Smooth muscle cell (in vitro differentiated cells): ENCODE measurements around the gene MXRA7. TPM values are rescaled to one million over a fixed set of nuclear protein-coding genes. Genes with fewer than 3 reads are reported as not detected.

Experiments used
- DNase-seq: peaks from one replicate; lab custom pipeline; 2025; ENCODE audit not compliant: unreplicated experiment; lab: John Stamatoyannopoulos, UW
- H2AFZ ChIP-seq: fragments of 200-600 bp; sonication (generic); 2 replicates; pipeline ENCODE4 v1.6.0; 2016; ENCODE audit warnings: antibody characterized with exemption, low read depth, mild to moderate bottlenecking
- H3F3A ChIP-seq: fragments of 200-600 bp; sonication (generic); 2 replicates; pipeline ENCODE4 v1.6.0; 2017; ENCODE audit warnings: antibody characterized with exemption, low read depth
- H3K27ac ChIP-seq: fragments of 200-600 bp; sonication (generic); 2 replicates; pipeline ENCODE4 v1.5.1; 2016; ENCODE audit warnings: low read depth, mild to moderate bottlenecking
- H3K27me3 ChIP-seq: fragments of 200-600 bp; sonication (generic); 2 replicates; pipeline ENCODE4 v1.6.1; 2016; ENCODE audit warnings: low read depth, mild to moderate bottlenecking
- H3K36me3 ChIP-seq: fragments of 200-600 bp; sonication (generic); 2 replicates; pipeline ENCODE4 v1.5.1; 2016; ENCODE audit warnings: low read depth
- H3K4me1 ChIP-seq: fragments of 200-600 bp; sonication (generic); 2 replicates; pipeline ENCODE4 v1.5.1; 2016; ENCODE audit warnings: low read depth
- H3K4me2 ChIP-seq: fragments of 200-600 bp; sonication (generic); 2 replicates; pipeline ENCODE4 v1.6.0; 2016; ENCODE audit warnings: mild to moderate bottlenecking
- H3K4me3 ChIP-seq: fragments of 200-600 bp; sonication (generic); 2 replicates; pipeline ENCODE4 v1.5.1; 2016; ENCODE audit warnings: mild to moderate bottlenecking
- H3K79me2 ChIP-seq: fragments of 200-600 bp; sonication (generic); 2 replicates; pipeline ENCODE4 v1.6.0; 2016; ENCODE audit warnings: low read depth, mild to moderate bottlenecking
- H3K9ac ChIP-seq: fragments of 200-600 bp; sonication (generic); 2 replicates; pipeline ENCODE4 v1.6.0; 2016; ENCODE audit warnings: low read depth
- H3K9me3 ChIP-seq: fragments of 200-600 bp; sonication (generic); replicated peaks from 2 replicates; pipeline ENCODE4 v1.5.1; 2016; ENCODE audit warnings: low read depth
- H4K20me1 ChIP-seq: fragments of 200-600 bp; sonication (generic); 2 replicates; pipeline ENCODE4 v1.6.0; 2016; ENCODE audit warnings: low read depth
- CTCF ChIP-seq: fragments of 200-600 bp; sonication (generic); IDR thresholded peaks from 2 replicates; pipeline ENCODE4 v1.5.1; 2017; ENCODE audit warnings: borderline replicate concordance, mild to moderate bottlenecking, antibody characterized with exemption; ENCODE audit not compliant: insufficient read depth, poor library complexity, severe bottlenecking
- WGBS: methylation state at CpG from one replicate; pipeline ENCODE4 v1.1.7; 2016; ENCODE audit warnings: low lambda C conversion rate; 5-methylcytosine and 5-hydroxymethylcytosine counted together
- polyA plus RNA-seq: library from polyadenylated mRNA; unstranded; fragments of >200 nt; fragmentation: Nextera tagmentation; extraction: Ambion mirVana; gene quantifications from 2 replicates; pipeline ENCODE4 v1.2.1, GENCODE V29; 2016
- total RNA-seq: library from RNA; depleted of rRNA; stranded (reverse); fragments of >200 nt; gene quantifications from 2 replicates; pipeline ENCODE4 v1.2.3, GENCODE V29; 2014

Gene MXRA7
- total and polyA plus RNA-seq, 2 experiments from 2014 or later: 134 to 158 TPM

DNA sequence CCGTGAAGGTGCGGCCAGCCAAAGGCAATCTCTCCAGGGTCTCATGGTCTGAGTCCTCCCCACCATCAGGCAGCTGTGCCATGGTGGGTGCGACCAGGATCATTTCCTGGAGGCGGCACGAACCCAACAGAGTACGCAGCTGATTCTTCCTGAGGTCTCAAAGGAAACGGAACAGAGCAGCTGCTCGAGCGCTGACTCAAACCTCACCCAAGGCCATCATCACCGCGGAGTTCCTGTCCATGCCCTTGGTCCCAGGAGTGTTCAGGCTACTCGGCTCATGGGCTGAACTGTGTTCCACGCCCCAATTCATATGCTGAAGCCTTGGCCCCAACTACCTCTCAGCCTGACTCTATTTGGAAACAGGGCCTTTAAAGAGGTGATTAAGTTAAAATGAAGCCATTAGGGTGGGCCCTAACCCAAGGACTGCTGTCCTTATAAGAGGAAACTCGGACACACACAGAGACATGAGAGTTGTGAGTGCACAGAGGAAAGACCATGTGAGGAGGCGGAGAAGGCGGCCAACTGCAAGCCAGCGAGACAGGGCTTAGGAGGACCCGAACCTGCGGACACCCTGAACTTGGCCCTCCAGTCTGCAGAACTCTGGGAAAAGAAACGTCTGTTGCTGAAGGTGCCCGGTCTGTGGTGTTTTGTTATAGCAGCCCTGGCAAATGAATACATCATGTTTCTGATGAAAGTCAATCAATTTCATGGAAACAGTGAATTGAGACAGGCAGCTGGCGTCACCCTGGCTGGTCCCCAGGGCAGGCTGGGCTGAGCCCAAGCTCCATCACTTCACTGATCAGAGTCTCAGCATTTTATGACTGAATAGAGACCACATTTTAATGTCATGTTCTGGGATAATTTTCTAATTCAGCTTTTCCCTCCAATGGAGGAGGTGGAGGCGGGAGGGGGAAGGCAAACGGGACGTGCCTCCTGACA, 13.7 kb downstream of the MXRA7 start:
- H3K4me1 ChIP-seq: peaks cover 41% of the 10 kb centered on the region

GRCh38 chr17:76695059-76695831, 15.5 kb downstream of the MXRA7 start:
- H3K4me3 ChIP-seq: no peak overlapping the region
- no peaks in the 10 kb centered on the region for H3K9me3 ChIP-seq
- H3K4me2 ChIP-seq: no peak overlapping the region
- peaks cover 96% of the 10 kb centered on the region for H4K20me1 ChIP-seq
- no peaks in the 10 kb centered on the region for H3K36me3 ChIP-seq
- H3K27ac ChIP-seq: no peak overlapping the region
- peaks cover 5% of the 10 kb centered on the region for H3F3A ChIP-seq
- H3K9ac ChIP-seq: no peak overlapping the region
- DNase-seq: no peak
- no peaks in the 10 kb centered on the region for H3K27me3 ChIP-seq
- no peak overlapping the region for H2AFZ ChIP-seq
- no peak for TF ChIP-seq CTCF
- peaks cover 75% of the 10 kb centered on the region for H3K79me2 ChIP-seq
- H3K4me1 ChIP-seq: peaks cover 24% of the 10 kb centered on the region
- 94% methylated on average over 16 of the region's 16 CpGs for WGBS

More for the DNA sequence above, 13.7 kb downstream of the MXRA7 start:
- DNase-seq: no peak
- H3K27ac ChIP-seq: no peak overlapping the region
- H3K36me3 ChIP-seq: no peaks in the 10 kb centered on the region
- H3K27me3 ChIP-seq: no peaks in the 10 kb centered on the region
- 81% methylated on average over 25 of the region's 25 CpGs for WGBS
- H3K79me2 ChIP-seq: peaks cover 68% of the 10 kb centered on the region
- TF ChIP-seq CTCF: no peak
- no peak overlapping the region for H3K9ac ChIP-seq
- no peak overlapping the region for H3K4me3 ChIP-seq
- H2AFZ ChIP-seq: no peak overlapping the region
- H4K20me1 ChIP-seq: peaks cover 98% of the 10 kb centered on the region
- peak overlapping the region; percentile 66 for H3K4me2 ChIP-seq
- H3K9me3 ChIP-seq: no peaks in the 10 kb centered on the region
- H3F3A ChIP-seq: peaks cover 13% of the 10 kb centered on the region

DNA sequence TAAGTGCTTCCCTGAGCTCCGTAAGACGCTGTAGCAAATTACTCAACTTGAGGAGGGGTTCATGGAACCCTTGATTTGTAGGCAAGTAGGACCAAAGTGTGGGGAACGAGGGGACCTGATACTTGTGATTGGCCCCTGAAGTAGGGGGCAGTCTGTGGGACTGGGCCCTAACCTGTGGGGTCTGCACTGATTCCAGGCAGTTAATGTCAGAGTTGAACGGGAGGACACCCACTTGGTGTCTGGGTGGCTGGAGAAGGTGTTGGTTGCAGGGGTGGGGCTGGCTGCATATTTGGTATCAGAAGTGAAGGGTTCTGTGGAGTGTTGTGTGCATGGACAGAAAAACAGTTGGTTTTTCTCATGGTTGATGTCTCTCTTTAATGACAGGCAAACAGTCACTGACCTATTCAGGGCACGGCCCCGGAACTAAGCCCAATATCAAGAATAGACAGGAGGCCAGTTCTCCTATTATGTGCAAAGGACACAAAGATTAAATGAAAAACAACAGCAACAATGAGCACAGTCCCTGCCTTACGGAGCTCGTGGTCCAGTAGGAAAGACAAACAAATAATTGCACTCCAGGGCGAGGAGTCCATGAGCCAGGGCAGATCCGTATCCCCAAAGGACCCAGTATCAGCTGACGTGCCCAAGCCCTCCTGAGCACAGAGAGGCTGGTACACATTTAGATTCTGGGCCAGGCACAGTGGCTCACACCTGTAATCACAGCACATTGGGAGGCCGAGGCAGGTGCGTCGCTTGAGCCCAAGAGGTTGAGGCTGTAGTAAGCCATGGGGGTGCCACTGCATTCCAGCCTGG, 19.2 kb downstream of the MXRA7 start:
- DNase-seq: no peak
- no peaks in the 10 kb centered on the region for H3F3A ChIP-seq
- no peaks in the 10 kb centered on the region for H3K36me3 ChIP-seq
- H3K27me3 ChIP-seq: no peaks in the 10 kb centered on the region
- no peak overlapping the region for H2AFZ ChIP-seq
- WGBS: 94% methylated on average over 14 of the region's 14 CpGs
- no peaks in the 10 kb centered on the region for H3K9me3 ChIP-seq
- H3K4me2 ChIP-seq: no peak overlapping the region
- TF ChIP-seq CTCF: no peak
- H4K20me1 ChIP-seq: peaks cover 66% of the 10 kb centered on the region
- H3K4me1 ChIP-seq: peaks cover under 1% of the 10 kb centered on the region
- no peak overlapping the region for H3K4me3 ChIP-seq
- peaks cover 54% of the 10 kb centered on the region for H3K79me2 ChIP-seq
- no peak overlapping the region for H3K27ac ChIP-seq
- H3K9ac ChIP-seq: no peak overlapping the region
